GM19025 (cell line): ENCODE data around the gene FRMD7.
"Not testable (repeated sequence)": the region's sequence is repeated elsewhere in the genome, so short reads cannot be mapped to it uniquely, and the experiment has no call there.

Source experiments
- ATAC-seq: cut with Tn5 transposase; IDR thresholded peaks from one replicate; pipeline ENCODE4 v1.9.1; 2021; ENCODE audit warnings: mild to moderate bottlenecking, low read depth, moderate library complexity; ENCODE audit not compliant: unreplicated experiment

The FRMD7 gene

DNA sequence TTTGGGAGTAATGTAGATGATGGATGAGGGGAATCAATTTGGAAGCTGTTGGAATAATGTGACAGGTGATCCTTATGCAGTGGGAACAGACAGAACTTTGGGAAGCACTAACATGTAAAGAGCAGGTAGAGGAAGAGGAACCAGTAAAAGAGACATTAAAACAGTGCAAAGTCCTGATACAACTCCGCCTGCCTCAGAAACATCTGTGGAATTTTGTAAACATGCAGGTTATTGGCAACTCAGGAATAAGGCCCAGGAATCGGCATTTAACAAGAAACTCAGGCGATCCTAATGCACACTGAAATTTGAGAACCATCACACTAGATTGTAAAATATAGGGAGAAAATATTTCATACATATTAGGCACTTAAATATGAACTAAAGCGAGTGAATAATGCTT lies 29.1 kb downstream of the FRMD7 start:
- not testable (repeated sequence) for ATAC-seq

DNA sequence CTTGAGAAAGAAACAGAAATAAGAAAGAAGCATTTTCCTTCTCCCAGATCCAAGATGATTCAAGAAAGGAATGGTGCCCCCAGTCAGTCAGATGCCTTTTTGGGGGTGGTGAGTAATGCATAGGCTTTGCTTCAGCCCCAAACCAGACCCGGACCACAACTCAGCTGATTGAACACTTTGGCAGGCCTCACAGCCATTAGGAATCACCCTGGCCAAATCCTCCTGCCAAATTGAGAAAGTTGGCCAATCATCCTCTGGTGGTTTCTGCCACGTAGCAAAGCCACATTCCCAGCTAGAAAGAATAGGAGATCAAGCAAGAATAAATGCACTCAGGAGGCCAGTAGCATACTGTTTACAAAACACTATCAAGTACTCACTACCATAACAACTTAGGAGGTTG lies 33.7 kb downstream of the FRMD7 start:
- no peak for ATAC-seq

DNA sequence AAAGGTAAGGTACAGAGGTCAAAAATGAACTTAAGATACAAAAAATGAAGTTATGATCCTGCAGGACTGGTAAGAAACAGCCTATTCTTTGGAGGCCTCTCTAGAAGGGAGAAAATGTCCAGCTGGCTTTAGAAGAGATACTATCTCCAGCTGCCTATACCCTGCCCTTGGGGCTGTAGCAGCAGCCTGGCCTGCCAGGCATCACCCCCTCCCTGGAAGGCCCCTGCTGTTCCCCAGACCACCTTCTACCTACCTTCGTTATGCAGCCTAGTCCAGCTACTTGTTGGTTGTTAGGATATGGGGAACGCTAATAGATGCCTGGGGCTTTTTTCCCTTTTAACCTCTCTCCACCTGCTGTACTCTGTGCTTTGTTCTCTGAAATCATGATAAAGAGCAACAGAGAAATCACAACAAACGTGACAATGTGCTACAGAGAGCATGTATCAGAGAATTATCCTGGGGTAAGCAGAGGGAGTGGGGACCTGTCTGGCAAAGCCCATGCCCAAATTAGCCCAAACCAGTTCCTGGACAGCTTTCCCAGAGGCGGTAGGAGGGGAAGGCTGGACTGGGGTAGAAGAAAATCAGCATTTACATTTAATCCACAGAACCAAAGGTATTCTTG lies 34.5 kb downstream of the FRMD7 start:
- no peak for ATAC-seq

DNA sequence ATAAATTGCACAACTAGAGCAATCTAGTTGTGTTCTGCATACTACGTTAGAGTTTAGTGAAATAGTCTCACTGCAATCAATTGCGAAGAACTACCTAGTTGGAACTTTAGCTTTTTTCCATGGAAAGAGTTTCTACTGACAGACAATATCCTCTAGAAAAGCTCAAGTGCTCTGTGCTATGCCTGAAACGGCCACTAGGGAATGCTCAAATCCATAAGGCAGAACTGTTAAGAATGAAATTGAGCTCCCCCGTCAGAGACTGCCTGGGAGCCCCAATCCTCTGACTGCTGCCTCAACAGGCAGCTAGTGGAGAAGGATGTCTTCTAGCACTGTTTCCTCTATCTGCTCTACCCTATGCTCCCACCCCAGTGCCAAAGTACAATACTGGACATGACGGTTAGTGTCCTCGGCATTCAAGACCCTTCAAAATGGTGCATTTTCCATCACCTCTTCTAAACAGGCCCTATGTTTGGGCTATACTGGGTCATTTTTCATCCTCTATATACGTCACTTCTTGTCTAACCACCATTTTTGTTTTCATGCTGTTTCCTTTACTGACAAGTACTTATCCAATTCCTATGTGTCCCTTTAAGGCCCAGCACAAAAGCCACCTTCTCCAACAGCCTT lies 35.3 kb downstream of the FRMD7 start:
- ATAC-seq = peak; percentile 78

DNA sequence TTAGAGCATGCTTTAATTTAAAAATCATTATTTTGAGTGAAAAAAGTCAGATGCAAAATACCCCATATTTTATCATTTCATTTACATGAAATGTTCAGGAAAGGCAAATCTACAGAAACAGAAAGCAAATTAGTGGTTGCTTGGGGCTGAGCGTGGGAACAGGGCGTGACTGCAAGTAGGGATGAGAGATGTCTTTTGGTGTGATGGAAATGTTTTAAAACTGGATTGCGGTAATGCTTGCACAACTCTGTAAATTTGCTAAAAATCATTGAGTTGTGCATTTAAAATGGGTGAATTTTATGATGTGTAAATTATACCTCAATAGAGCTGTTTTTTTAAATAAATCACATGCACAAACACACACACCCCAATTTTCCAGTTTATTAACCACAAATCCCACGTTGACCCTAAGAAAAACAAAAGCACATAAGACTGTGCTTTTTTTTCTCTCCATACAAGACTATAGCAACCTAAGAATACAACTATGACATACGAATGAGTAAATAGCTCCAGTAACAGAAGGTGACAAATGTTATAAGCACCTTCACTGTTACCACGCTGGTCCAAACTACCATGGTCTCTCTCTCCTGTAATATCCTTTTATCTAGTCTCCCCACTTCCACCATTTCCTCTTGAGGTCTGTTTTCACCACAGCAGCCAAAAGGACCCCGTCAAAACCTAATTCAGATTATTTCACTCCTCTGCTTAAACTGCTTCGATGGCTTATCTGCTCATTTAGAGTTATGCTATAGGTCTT lies 37.2 kb downstream of the FRMD7 start:
- no peak for ATAC-seq

DNA sequence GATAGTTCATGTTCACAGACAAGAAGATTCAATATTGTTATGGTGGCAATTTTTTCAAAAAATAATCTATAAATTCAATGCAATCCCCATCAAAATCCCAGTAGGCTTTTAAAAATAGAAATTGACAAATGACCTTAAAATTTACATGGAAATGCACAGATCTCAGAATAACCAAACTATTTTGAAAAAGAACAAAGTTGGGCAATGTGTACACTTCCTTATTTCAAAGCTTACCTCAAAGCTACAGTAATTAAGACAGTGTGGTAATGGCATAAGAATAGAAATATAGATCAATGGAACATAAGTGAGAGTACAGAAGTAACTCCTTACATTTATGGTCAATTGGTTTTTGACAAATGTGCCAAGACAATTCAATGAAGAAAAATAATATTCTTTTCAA lies 39.0 kb downstream of the FRMD7 start:
- ATAC-seq = no peak

DNA sequence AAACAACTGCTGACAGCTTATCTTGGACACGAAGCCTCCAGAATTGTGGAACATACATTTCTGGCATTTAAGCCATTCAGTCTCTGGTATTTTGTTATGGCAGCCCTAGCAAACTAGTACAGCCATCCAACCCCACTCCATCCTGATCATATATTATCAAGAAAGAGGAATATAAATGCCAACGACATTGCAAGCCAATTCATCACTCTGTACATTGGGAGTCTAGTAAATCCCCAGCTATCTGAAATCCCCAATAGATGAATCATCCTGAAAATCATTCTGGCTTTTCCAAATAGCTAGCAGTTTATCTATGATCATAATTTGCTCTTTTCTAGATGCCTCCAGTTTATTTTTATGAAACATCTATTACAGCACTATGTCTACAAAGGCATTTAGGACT lies 41.1 kb downstream of the FRMD7 start:
- ATAC-seq = no peak

DNA sequence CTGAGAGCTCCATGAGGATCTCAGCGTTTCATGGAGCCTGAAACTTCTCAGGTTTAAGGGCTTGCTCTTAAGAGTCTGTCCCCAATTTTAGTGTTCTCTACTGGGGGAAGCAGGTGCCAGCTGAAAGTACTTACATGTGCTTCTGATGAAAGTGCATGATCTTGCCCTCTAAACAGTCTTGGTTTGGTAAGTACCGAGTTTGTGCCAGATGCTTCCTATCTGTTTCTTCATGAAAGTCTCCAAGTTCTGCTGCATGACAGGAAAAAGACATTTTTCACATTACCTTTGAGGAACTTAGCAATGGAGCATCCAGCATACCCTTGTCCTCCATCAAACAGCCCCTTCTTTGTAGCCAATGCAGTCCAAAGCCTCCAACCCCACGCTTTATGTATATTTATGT lies 42.0 kb downstream of the FRMD7 start:
- no peak for ATAC-seq

DNA sequence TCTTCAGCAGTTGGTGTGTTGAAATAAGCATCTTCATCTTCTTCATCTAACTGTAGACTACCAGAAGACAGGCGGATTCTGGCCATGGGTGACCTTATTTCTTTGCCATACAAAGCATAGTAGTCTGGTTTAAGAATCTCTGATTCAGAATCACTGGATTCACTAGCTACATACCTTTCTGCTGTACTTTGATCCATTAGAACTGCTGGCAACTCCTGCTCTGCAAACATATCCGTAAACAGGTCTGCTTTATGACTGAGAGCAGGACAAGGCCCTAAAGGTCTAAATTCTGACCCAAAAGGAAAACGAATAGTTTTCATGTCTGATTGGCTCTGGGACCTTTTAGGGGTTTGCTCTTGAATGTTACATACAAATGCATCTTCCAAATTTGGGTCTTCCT lies 49.9 kb downstream of the FRMD7 start:
- ATAC-seq = no peak

DNA sequence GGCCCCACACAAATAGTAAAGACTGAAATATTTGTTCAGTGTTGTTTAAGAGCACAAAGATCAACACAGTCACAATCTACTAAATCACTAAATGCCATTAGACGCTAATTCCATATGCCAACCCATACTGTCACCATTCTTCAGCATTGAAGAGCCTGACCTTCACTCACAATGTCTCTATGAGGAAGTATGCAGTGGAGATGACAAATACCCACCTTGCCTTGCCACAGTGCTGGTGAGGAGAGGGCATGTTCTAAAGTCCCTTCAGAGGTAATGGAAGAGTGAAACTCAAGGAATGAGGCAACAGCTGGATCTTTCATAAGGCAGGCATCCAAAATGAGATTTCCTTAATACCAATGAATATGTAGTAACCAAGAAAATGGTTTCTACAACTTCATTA lies 50.4 kb downstream of the FRMD7 start:
- ATAC-seq = no peak

DNA sequence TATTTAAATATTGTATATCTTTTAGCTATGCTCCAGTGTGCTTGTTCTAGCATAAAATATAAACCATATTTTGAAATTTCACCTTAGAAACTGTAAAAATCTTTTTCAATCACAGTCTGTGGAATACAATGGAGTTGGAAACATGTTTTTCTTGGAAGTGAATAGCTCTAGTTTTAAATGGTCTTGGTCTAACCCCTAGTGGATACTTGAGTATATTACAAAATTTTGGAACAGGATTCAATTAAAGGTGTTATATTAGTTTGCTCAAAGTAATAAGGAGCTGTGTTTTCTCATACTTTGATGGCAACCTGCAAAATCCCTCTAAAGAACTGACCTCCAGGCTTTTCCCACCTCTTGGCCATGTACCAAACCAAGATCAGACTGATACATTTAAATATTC lies 56.6 kb downstream of the FRMD7 start:
- no peak for ATAC-seq

DNA sequence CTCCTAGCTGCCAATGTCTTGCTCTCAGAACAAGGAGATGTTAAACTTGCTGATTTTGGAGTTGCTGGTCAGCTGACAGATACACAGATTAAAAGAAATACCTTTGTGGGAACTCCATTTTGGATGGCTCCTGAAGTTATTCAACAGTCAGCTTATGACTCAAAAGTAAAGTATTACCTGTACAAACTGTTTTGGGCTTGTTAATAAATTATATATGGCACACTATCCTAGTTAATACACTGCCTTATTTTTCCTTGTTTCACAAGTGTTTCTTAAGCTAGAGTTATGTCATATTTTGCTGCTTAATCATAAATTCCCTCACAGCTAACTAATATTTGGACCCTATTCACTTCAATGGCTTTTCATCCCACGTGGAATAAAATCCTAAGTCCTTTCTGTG lies 59.4 kb downstream of the FRMD7 start:
- ATAC-seq = no peak

DNA sequence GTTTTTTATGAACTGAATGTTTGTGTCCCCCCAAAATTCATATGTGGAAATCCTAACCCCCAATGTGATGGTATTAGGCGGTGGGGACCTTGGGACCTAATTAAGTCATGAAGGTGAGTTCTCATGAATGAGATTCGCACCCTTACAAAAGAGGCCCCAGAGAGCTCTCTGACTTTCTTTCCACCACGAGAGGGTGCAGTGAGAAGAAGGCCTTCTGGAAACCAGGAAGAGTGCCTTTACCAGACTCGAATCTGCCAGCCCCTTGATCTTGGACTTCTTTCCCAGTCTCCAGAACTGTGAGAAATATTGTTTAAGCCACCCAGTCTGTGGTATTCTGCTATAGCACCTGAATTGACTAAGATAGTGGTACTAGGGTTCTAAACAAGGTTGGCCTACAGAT lies 64.0 kb downstream of the FRMD7 start:
- no peak for ATAC-seq

DNA sequence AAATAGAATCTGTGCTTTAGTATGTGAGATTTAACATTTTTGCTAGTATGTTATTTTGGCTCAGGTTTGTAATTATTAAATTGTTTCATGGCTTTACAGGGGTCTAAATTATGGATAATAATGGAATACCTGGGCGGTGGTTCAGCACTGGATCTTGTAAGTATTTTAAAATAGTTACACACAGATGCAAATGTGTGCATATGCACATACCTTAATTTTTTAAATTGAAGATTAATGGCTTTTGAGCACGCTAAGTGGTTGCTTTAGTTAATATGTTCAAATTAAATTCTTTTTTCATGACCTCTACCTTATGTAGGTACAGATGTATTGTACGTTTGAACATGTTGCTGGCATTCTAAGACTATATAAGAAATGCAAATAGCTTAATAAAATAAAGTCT lies 64.5 kb downstream of the FRMD7 start:
- no peak for ATAC-seq

DNA sequence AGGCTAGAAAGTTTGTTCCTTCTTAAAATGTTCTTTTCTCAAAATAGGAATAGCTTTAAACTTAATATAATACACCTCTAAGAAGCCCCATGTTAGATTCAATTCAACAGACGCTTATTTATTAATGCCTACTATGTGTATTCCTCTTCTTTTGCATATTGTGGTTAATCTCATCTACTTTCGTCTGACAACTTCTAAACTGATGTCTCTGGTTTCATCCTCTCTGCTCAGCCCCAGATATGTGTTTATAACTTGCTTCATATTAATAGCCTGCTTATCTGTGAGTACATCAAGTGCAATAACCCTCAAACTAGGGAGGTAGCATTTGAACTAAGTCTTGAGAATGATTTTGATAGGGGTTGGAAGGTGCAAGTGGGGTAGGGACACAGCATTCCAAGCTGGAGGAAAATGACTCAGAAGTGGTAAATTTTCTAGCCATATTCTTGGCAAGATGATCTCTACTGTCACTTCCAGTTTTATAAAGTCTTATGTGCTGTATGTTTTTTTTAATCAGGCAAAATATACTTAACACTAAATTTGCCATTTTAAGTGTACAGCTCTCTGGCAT lies 67.8 kb downstream of the FRMD7 start:
- no peak for ATAC-seq

DNA sequence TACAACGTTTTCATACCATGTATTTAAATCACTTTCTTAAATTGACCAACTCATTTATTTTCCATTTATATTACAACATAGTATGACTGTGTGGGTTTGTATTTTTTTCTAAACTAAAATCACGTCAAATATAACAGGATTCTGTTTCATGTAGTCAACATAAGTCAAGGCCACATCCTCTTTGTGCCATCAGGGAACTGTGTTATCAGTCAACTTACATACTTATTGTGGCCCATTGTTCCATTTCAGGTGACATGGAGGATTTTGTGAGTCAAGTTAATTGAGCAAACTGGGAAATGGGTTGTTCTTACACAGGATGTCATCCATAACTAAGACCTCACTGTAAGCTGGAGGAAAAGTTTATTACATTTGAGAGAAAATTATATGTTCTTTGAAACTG lies 68.8 kb downstream of the FRMD7 start:
- ATAC-seq = no peak

DNA sequence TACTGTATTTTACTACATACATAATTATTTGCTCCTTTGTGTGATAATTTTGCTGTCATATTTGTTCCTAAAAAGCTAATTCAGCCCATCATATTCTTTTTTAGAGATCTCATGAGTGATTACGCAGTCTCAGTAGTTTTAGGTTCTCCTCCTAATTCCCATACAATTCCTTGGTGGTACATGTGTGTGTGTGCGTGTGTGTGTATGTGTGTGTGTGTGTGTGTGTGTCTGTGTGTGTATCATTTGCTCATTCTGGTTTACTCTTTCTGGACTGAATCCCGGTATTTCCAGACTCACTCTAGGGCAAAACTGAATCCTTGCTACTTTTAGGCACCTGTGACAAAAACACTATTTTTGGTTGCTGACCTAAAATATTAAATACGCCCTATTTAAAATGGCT lies 69.8 kb downstream of the FRMD7 start:
- ATAC-seq = no peak

DNA sequence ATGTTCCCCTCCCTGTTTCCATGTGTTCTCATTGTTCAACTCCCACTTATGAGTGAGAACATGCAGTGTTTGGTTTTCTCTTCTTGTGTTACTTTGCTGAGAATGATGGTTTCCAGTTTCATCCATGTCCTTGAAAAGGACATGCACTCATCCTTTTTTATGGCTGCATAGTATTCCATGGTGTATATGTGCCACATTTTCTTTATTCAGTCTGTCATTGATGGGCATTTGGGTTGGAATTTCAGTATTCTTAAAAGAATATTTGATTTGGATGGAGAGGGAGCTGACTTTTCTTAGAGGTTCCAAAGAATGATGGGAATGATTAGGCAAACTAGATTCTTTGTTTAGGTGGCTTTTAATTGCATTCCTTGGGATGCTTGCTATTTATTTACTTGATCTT lies 76.0 kb downstream of the FRMD7 start:
- not testable (repeated sequence) for ATAC-seq

DNA sequence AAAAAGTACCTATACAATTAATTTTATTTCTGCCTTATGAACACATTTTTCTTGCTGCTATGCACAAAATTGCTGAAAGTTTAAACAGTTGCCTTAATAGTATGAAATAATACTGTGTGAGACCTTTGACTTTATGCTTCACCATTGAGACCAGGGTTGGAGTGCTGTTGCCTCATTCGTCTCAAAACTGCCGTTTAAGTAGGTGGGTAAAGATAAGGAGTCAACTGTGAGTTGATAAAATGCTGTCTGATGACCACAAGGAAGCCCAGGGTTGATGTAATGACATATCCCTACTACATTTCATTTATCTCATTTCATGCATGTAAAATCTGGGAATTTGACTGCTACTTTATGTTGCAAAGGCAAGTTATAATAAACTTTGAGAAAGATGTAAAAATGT lies 81.3 kb downstream of the FRMD7 start:
- ATAC-seq = no peak

DNA sequence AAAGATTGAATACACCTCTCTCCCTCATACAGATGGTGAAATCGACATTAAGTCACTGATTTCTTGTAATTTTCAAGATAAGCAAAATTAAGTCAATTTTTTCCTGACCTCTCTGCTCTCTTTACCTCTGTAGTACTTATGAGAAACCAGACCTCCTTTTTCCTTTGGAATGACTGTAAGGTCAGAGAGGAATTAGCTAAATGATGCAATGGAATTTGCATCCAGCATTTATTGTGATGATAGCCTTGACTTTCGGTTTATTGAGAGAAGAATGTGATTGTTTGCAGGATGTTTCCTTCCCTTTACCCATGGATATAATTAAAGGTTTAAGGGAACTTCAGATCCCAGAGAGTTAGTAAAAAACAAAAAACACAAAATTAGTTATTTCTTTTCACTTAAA lies 82.4 kb downstream of the FRMD7 start:
- ATAC-seq = no peak

DNA sequence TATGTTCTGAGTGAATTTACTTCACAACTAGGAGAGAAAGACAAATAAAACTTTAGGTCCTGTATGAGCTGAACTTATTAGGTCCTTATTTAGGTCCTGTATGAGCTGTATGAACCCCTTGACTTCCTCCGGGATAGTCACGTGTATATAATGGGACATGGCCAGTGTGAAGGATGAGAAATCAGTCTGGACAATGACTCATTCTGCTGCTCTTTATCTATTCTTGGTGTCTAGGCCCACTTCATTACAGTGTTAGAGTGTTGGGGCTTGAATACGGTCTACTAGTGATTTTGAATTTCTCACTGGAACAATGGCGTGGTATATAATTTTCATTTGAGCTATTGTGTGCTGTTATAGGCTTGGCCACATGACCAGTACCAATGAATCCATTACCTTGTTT lies 82.9 kb downstream of the FRMD7 start:
- no peak for ATAC-seq

DNA sequence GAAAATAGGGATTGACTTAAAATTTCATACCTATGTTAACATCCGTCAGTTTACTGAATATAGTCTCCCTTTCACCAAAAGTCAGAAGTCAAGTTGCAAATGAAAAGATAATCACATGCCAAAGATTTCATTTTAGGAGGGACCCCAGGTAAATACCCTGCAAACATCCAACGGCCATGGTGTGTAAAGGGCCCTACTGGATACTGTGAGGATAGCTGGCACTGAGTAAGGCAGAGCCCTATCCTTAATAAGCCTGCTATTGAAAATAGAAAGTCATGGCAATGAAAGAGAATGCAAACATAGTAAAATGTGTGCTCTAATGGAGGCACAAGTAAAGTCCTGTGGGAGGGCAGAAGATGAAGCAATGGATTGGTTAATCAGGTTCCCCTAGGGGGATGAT lies 83.8 kb downstream of the FRMD7 start:
- no peak for ATAC-seq
